Progenitor cell of endocrine pancreas (in vitro differentiated cells): ENCODE measurements around the gene STXBP4. TPM values are rescaled to one million over a fixed set of nuclear protein-coding genes. Genes with fewer than 3 reads are reported as not detected.

Experiments
- DNase-seq: peaks from one replicate; pipeline ENCODE4 v3.0.0; 2021; ENCODE audit warnings: low spot score; ENCODE audit not compliant: unreplicated experiment
- H3K27ac Mint-ChIP-seq: 2 replicates; pipeline ENCODE4 v1.8.0; 2021; ENCODE audit warnings: mild to moderate bottlenecking, moderate library complexity, mixed read lengths
- H3K27me3 Mint-ChIP-seq: 2 replicates; pipeline ENCODE4 v1.8.0; 2021; ENCODE audit warnings: mixed read lengths
- H3K36me3 Mint-ChIP-seq: 2 replicates; pipeline ENCODE4 v1.8.0; 2022; ENCODE audit warnings: mixed read lengths; ENCODE audit not compliant: insufficient read depth
- H3K4me1 Mint-ChIP-seq: 2 replicates; pipeline ENCODE4 v1.8.0; 2021; ENCODE audit warnings: low read depth, mixed read lengths
- H3K4me3 Mint-ChIP-seq: 2 replicates; pipeline ENCODE4 v1.8.0; 2021; ENCODE audit warnings: low read depth, mild to moderate bottlenecking, moderate library complexity, mixed read lengths
- H3K9me3 Mint-ChIP-seq: 2 replicates; pipeline ENCODE4 v1.8.0; 2021; ENCODE audit warnings: low read depth, mixed read lengths
- total RNA-seq: library from RNA; stranded (reverse); gene quantifications from 2 replicates; pipeline ENCODE4 v1.2.1, GENCODE V29; 2021
- TF ChIP-seq, protein P1 (sequence below): fragments of 200-600 bp; sonication (generic); IDR thresholded peaks from one replicate; pipeline ENCODE4 v1.5.0; 2021; ENCODE audit warnings: antibody characterized with exemption, mild to moderate bottlenecking; ENCODE audit not compliant: unreplicated experiment

STXBP4 gene
- total RNA-seq, 1 donor from 2014 or later, result 45.0 TPM

DNA sequence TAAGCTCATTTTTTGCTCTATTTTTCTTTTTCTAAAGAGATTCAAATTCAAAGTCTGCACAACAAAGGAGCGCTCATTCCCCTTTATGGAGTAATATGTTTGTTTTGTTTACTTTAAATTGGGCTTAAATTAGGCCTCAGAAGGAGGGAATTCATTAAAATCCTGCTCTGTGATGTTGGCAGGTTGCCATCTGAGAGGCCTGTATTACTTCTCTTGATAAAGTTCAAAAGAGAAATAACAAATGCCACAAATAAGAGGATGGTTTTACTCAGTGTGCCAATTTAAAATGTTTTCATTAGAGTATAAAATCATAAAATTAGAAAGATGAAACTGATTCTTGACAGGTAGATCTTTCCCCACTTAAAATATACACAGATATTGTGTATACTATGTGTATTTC, 241.7 kb downstream of the STXBP4 start:
- Mint-ChIP-seq H3K36me3 (no peaks in the 10 kb centered on the region), H3K27ac (no peak overlapping the region), H3K4me3 (no peak overlapping the region), H3K4me1 (no peaks in the 10 kb centered on the region), H3K9me3 (no peaks in the 10 kb centered on the region), H3K27me3 (no peaks in the 10 kb centered on the region)
- no peak for DNase-seq
- TF ChIP-seq, protein P1, sequence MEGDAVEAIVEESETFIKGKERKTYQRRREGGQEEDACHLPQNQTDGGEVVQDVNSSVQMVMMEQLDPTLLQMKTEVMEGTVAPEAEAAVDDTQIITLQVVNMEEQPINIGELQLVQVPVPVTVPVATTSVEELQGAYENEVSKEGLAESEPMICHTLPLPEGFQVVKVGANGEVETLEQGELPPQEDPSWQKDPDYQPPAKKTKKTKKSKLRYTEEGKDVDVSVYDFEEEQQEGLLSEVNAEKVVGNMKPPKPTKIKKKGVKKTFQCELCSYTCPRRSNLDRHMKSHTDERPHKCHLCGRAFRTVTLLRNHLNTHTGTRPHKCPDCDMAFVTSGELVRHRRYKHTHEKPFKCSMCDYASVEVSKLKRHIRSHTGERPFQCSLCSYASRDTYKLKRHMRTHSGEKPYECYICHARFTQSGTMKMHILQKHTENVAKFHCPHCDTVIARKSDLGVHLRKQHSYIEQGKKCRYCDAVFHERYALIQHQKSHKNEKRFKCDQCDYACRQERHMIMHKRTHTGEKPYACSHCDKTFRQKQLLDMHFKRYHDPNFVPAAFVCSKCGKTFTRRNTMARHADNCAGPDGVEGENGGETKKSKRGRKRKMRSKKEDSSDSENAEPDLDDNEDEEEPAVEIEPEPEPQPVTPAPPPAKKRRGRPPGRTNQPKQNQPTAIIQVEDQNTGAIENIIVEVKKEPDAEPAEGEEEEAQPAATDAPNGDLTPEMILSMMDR, result no peak

DNA sequence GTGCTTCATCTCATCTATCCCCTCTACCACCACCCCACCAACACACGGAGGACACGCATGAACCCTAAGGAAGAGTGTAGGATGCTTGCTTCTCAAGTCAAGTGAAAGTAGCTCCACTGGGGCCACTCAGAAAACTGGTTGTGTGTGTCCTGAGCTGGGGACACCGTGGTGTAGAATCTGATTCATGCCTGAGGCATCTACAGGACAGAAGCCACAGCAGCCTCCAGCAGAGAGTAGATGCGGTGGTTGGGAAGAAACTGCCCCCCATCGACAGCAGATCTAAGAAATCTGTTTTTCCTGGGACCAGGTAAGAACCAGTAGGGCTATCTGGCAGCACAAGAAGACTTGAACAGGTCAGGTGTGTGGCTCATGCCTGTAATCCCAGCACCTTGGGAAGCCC, 244.3 kb downstream of the STXBP4 start:
- Mint-ChIP-seq H3K36me3 (peaks cover 2% of the 10 kb centered on the region), H3K4me3 (no peak overlapping the region), H3K9me3 (peaks cover 2% of the 10 kb centered on the region), H3K27ac (no peak overlapping the region), H3K27me3 (no peaks in the 10 kb centered on the region), H3K4me1 (no peaks in the 10 kb centered on the region)
- TF ChIP-seq, protein P1, result no peak
- DNase-seq, result no peak

DNA sequence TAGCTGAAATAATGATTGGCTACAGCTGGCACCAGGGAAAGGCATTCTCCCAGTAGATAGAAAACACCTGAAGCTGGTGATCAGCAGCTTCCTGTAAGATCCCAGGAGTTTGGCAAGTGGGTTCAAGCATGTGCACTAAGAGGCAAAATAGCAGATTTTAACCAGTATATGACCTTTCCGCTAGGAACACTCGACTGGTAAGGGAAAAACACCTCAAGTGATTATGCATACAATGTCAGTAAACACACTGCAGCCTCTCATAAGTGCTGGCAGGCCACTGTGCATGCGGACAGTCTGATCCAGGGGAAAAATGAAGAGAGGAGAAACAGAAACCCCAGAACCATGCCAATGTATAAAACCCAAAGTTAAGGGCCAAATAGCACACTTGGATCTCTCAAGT, 247.1 kb downstream of the STXBP4 start:
- TF ChIP-seq, protein P1, result no peak
- no peak for DNase-seq
- no peak overlapping the region for H3K4me3 Mint-ChIP-seq
- H3K9me3 Mint-ChIP-seq, result peaks cover 2% of the 10 kb centered on the region
- no peaks in the 10 kb centered on the region for H3K4me1 Mint-ChIP-seq
- H3K36me3 Mint-ChIP-seq, result peaks cover 2% of the 10 kb centered on the region
- H3K27ac Mint-ChIP-seq, result no peak overlapping the region
- H3K27me3 Mint-ChIP-seq, result peaks cover 3% of the 10 kb centered on the region

DNA sequence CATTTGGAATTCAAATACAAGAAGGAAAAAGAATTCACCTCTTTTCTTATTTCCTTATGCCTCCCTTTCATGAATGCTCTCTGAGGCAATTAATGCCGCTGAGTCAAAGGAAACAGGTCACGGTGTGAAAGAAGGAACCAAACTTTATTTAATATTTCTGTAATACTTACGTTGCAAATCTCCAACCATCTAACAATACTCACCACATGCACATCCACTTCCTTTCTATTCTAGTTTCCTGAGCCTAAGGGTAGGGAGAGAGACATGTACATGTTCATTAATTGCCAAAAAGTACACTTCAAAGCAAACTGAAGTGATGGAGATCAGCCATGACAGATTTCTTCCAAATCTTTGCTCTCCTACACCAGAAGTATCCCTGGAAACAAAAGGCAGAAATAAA, 248.3 kb downstream of the STXBP4 start:
- H3K27ac Mint-ChIP-seq, result no peak overlapping the region
- no peak for DNase-seq
- TF ChIP-seq, protein P1, result no peak
- H3K36me3 Mint-ChIP-seq, result peaks cover 2% of the 10 kb centered on the region
- no peaks in the 10 kb centered on the region for H3K4me1 Mint-ChIP-seq
- H3K27me3 Mint-ChIP-seq, result peaks cover 3% of the 10 kb centered on the region
- H3K4me3 Mint-ChIP-seq, result no peak overlapping the region
- peaks cover 2% of the 10 kb centered on the region for H3K9me3 Mint-ChIP-seq

DNA sequence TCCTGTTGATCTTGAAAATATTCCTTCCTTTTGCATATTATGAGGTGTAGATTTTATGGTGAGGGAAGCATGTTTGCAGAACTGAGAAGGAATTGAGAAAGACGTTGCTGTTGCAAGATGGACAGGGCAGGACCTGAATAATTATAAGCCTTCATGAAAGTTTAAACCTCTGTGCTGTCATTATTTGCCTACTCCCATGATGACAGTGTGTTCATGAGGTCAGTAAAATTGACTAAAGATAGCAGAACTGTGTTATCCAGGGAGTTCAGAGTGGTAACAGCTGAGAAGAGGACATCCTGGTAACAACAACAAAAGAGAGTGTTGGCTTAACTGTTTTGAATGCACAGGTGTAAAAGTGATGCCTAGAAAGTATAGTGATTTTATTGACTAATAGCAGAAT, 250.9 kb downstream of the STXBP4 start:
- Mint-ChIP-seq H3K27me3 (peaks cover 3% of the 10 kb centered on the region), H3K4me1 (no peaks in the 10 kb centered on the region), H3K27ac (no peak overlapping the region), H3K36me3 (peaks cover 2% of the 10 kb centered on the region), H3K4me3 (no peak overlapping the region), H3K9me3 (peaks cover 2% of the 10 kb centered on the region)
- DNase-seq, result no peak
- TF ChIP-seq, protein P1, result no peak
